Measurements from ENCODE around the gene CD300LD.
"Not testable (repeated sequence)": the region's sequence is repeated elsewhere in the genome, so short reads cannot be mapped to it uniquely, and the experiment has no call there.

Gene CD300LD

DNA sequence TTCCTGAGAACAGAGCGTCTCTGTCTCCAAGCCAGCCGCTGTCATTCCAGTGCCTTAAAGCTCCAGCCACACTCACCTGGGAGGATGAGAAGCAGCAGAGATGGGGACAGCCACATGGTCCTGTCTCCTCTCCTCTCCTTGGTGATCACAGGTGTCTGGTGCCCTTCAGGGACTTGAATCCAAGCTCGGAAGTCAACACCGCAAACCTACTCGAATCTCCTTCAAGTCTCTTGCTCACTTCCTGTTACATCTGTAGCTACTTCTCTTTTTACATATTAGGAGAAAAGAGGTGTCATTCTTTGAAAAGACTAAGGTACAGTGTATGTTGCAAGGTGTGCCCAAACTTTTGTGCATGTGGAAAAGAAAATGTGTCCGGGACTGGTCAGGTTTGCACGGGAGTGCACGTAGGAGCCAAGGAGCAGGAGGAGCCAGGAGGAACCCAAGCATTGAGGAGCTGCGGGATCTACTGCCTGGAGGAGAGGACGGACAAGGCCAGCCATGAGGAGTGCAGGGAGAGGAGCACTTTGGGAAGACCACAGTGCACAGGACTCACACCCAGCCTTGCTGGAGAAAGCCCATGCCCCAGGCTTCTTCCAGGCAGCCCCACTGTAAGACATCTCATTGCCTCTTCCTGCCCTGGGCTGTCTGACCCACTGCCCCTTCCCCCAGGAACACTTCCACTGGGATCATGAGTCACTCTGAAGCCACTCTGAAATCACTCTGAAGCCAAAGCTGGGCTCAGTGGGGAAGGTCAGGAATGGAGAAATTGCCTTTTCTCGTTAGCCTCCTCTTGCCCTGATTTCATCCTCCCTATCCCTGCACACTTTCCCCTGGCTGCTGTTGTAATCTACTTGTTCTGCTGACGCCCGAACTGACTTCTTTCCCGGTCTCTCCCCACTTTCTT, at the start of gene CD300LD:
CD300LD (minus strand) TSS at position 197 of the 904 bp plus-strand sequence; CDS start at position 116, 81 bp downstream.
- H3K27ac ChIP-seq (ENCODE audit: low read depth, low read length): no peak within 1 kb of the TSS
- H3K27me3 ChIP-seq (ENCODE audit: control insufficient read depth in 5 of 5, insufficient read depth in 4 of 5, low read length in 5 of 5): peaks cover 0 to 3% (median 0%) of the 10 kb centered on the region in 5 donors
- no peaks in the 10 kb centered on the region for H3K36me3 ChIP-seq (ENCODE audit: control insufficient read depth in 5 of 5, insufficient read depth in 5 of 5, low read length in 5 of 5)

DNA sequence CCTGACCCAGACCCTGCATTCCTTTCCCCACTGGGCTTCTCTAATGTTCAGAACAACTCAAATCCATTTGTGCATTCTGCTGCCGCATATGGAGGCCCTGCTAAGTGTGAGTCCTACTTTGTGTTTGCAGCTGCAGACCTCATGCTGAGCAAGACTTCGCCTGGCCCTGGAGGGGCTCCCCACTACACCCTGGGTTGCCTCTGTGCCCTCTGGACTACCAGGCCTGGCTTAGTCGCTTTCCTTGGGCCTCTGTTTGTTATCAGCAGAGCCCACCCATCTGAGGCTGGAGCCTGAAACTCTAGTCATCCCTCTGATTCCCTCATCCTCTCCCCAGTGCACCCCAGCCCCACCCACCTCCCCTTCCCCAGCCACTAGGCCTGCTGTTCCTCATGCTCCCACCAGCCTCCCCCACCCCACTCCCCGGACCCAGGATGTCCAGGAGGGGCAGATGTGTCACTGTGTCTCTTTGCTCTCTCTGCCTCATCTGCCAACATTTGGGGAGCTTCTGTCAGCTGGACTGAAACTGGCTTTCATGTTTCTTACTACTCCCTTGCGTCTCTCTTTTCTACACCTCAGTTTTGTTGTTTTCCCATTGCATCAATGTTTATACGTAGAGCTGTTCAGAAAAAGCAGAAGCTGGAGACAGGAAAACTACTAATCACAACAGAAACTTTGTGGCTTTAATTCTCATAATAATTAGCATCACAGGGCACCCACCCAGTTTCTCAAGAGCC, 49.3 kb upstream of the CD300LD start:
- Histone ChIP-seq H3K9me3 (ENCODE audit: control insufficient read depth in 5 of 5, low read length in 5 of 5) (no peaks in the 10 kb centered on the region), H3K27me3 (ENCODE audit: control insufficient read depth in 5 of 5, insufficient read depth in 4 of 5, low read length in 5 of 5) (peaks cover 0 to 20% (median 4%) of the 10 kb centered on the region in 5 donors), H3K4me3 (ENCODE audit: low read depth in 1 of 5, low read length in 5 of 5) (no peak overlapping the region), H3K27ac (ENCODE audit: low read depth, low read length) (no peak overlapping the region), H3K36me3 (ENCODE audit: control insufficient read depth in 5 of 5, insufficient read depth in 5 of 5, low read length in 5 of 5) (no peaks in the 10 kb centered on the region), H3K4me1 (ENCODE audit: control insufficient read depth in 5 of 5, insufficient read depth in 5 of 5, low read length in 5 of 5) (peaks cover 1 to 19% (median 5%) of the 10 kb centered on the region in 5 donors), H3K9ac (ENCODE audit: low read length in 5 of 5) (no peak overlapping the region)

More for the DNA sequence above, at the start of gene CD300LD:
- Histone ChIP-seq H3K9me3 (ENCODE audit: control insufficient read depth in 5 of 5, low read length in 5 of 5) (peaks cover 0 to 4% (median 2%) of the 10 kb centered on the region in 5 donors), H3K4me3 (ENCODE audit: low read depth in 1 of 5, low read length in 5 of 5) (no peak within 1 kb of the TSS), H3K9ac (ENCODE audit: low read length in 5 of 5) (no peak within 1 kb of the TSS), H3K4me1 (ENCODE audit: control insufficient read depth in 5 of 5, insufficient read depth in 5 of 5, low read length in 5 of 5) (peaks cover 0 to 9% (median 0%) of the 10 kb centered on the region in 5 donors)

DNA sequence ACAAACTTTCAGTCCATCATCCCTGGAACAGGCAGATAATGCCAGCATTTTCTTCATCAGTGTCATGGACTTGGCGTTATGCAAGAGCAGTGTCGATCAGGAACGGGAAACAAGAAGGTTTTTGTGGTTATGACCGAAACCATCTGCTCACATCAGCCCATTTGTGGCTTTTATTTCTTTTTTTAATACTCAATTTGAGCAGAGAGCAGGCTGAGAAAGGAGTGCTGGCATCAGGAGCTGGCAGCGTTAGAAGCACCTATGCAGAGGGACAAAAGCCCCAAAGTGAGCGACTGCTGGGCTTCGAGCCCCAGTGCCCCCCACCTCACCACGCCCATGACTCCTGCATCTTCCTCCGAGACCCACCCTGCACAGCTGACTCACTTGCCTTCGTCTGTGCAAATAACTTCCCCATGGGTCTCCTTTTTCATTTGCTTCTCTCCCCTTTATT, 47.6 kb upstream of the CD300LD start:
- Histone ChIP-seq H3K4me3 (ENCODE audit: low read depth in 1 of 5, low read length in 5 of 5) (no peak overlapping the region), H3K9ac (ENCODE audit: low read length in 5 of 5) (no peak overlapping the region), H3K4me1 (ENCODE audit: control insufficient read depth in 5 of 5, insufficient read depth in 5 of 5, low read length in 5 of 5) (peaks cover 1 to 19% (median 5%) of the 10 kb centered on the region in 5 donors), H3K9me3 (ENCODE audit: control insufficient read depth in 5 of 5, low read length in 5 of 5) (no peaks in the 10 kb centered on the region), H3K27ac (ENCODE audit: low read depth, low read length) (no peak overlapping the region), H3K36me3 (ENCODE audit: control insufficient read depth in 5 of 5, insufficient read depth in 5 of 5, low read length in 5 of 5) (no peaks in the 10 kb centered on the region), H3K27me3 (ENCODE audit: control insufficient read depth in 5 of 5, insufficient read depth in 4 of 5, low read length in 5 of 5) (peaks cover 0 to 23% (median 9%) of the 10 kb centered on the region in 5 donors)

DNA sequence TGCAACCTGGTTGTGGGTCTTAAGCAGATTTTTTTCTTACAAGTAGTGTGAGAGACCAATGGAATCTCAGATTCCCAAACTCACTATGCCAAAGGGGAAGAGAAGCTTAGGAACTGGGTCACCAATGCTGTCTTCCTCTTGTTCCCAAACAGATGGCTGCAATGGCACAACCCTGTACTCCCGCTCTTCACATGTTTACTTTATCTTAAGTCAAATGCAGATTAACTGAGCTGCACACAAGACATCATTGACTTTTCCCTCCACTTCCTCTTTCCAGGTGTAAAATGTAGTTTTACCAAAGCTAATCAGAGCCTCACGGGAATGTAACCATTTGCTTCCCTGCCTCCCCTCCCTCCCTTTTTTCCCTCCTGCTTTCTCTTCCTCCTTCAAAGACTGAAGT, 45.8 kb upstream of the CD300LD start:
- Histone ChIP-seq H3K9ac (ENCODE audit: low read length in 5 of 5) (no peak overlapping the region), H3K36me3 (ENCODE audit: control insufficient read depth in 5 of 5, insufficient read depth in 5 of 5, low read length in 5 of 5) (no peaks in the 10 kb centered on the region), H3K27me3 (ENCODE audit: control insufficient read depth in 5 of 5, insufficient read depth in 4 of 5, low read length in 5 of 5) (peaks cover 5 to 28% (median 18%) of the 10 kb centered on the region in 5 donors), H3K4me3 (ENCODE audit: low read depth in 1 of 5, low read length in 5 of 5) (no peak overlapping the region), H3K9me3 (ENCODE audit: control insufficient read depth in 5 of 5, low read length in 5 of 5) (no peaks in the 10 kb centered on the region), H3K27ac (ENCODE audit: low read depth, low read length) (no peak overlapping the region), H3K4me1 (ENCODE audit: control insufficient read depth in 5 of 5, insufficient read depth in 5 of 5, low read length in 5 of 5) (peaks cover 1 to 19% (median 5%) of the 10 kb centered on the region in 5 donors)

DNA sequence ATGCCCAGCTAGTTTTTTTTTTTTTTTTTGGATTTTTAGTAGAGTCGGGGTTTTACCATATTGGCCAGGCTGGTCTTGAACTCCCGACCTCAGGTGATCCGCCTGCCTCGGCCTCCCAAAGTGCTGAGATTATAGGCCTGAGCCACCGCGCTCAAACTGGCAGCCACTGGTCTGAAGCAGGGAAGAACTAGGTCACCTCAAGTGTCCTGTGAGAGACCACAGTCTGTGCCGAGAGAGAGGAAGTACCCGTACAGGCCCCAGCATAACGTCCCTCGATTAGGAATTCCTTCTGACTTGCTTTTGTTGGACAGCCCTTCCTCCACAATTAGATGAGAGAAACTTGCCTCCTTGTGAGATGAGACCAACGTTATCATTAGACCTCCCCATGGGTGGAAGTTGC, 45.2 kb upstream of the CD300LD start:
- peaks cover 1 to 24% (median 8%) of the 10 kb centered on the region in 5 donors for H3K4me1 ChIP-seq (ENCODE audit: control insufficient read depth in 5 of 5, insufficient read depth in 5 of 5, low read length in 5 of 5)
- H3K27ac ChIP-seq (ENCODE audit: low read depth, low read length): no peak overlapping the region
- no peaks in the 10 kb centered on the region for H3K36me3 ChIP-seq (ENCODE audit: control insufficient read depth in 5 of 5, insufficient read depth in 5 of 5, low read length in 5 of 5)
- H3K27me3 ChIP-seq (ENCODE audit: control insufficient read depth in 5 of 5, insufficient read depth in 4 of 5, low read length in 5 of 5): peaks cover 5 to 34% (median 18%) of the 10 kb centered on the region in 5 donors
- H3K9ac ChIP-seq (ENCODE audit: low read length in 5 of 5): no peak overlapping the region
- no peak overlapping the region for H3K4me3 ChIP-seq (ENCODE audit: low read depth in 1 of 5, low read length in 5 of 5)
- no peaks in the 10 kb centered on the region for H3K9me3 ChIP-seq (ENCODE audit: control insufficient read depth in 5 of 5, low read length in 5 of 5)

DNA sequence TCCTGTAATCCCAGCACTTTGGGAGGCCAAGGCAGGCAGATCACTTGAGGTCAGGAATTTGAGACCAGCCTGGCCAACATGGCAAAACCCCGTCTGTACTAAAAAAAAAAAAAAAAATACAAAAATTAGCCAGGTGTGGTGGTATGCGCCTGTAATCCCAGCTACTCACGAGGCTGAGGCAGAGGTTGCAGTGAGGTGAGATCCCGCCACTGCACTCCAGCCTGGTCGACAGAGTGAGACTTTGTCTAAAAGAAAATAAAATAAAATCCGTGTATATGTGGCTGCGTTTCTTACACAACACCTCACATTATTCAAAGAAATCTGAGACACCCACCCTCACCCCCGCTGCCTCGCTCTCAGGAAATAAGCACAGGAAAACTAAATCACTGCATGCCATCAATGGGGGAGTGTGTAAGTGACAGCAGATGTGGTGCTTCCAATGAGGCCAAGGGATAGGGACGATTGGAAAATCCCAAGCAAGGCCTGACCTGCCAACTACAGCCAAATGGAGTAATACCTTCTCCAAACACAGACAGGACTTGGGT, 44.5 kb upstream of the CD300LD start:
- not testable (repeated sequence) for H3K9me3 ChIP-seq (ENCODE audit: control insufficient read depth in 5 of 5, low read length in 5 of 5); H3K4me3 ChIP-seq (ENCODE audit: low read depth in 1 of 5, low read length in 5 of 5); H3K36me3 ChIP-seq (ENCODE audit: control insufficient read depth in 5 of 5, insufficient read depth in 5 of 5, low read length in 5 of 5); H3K9ac ChIP-seq (ENCODE audit: low read length in 5 of 5); H3K27ac ChIP-seq (ENCODE audit: low read depth, low read length)
- Histone ChIP-seq H3K27me3 (ENCODE audit: control insufficient read depth in 5 of 5, insufficient read depth in 4 of 5, low read length in 5 of 5) (peaks cover 5 to 37% (median 19%) of the 10 kb centered on the region in 5 donors), H3K4me1 (ENCODE audit: control insufficient read depth in 5 of 5, insufficient read depth in 5 of 5, low read length in 5 of 5) (peaks cover 1 to 27% (median 11%) of the 10 kb centered on the region in 5 donors)

DNA sequence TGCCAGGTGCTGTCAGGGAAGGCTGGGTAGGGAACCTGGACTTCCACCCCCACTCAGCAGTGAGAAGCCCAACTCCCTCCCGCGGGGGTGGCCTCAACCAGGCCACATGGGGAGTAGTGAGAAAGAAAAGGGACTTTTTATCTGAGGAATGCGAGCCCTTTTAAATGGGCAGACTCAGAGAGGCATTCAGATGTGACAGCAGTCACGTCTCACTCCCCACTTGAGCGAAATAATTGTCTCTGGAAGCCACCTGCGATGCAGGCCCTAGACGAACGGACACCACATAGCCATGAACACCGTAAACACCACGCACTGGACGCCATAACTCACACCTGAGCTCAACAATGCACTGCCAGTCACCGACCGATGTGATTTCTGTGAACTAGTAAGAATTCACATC, 43.3 kb upstream of the CD300LD start:
- H3K27ac ChIP-seq (ENCODE audit: low read depth, low read length): no peak overlapping the region
- peaks cover 5 to 32% (median 20%) of the 10 kb centered on the region in 5 donors for H3K27me3 ChIP-seq (ENCODE audit: control insufficient read depth in 5 of 5, insufficient read depth in 4 of 5, low read length in 5 of 5)
- no peak overlapping the region for H3K9ac ChIP-seq (ENCODE audit: low read length in 5 of 5)
- peaks cover 1 to 27% (median 11%) of the 10 kb centered on the region in 5 donors for H3K4me1 ChIP-seq (ENCODE audit: control insufficient read depth in 5 of 5, insufficient read depth in 5 of 5, low read length in 5 of 5)
- H3K9me3 ChIP-seq (ENCODE audit: control insufficient read depth in 5 of 5, low read length in 5 of 5): no peaks in the 10 kb centered on the region
- no peak overlapping the region for H3K4me3 ChIP-seq (ENCODE audit: low read depth in 1 of 5, low read length in 5 of 5)
- no peaks in the 10 kb centered on the region for H3K36me3 ChIP-seq (ENCODE audit: control insufficient read depth in 5 of 5, insufficient read depth in 5 of 5, low read length in 5 of 5)

DNA sequence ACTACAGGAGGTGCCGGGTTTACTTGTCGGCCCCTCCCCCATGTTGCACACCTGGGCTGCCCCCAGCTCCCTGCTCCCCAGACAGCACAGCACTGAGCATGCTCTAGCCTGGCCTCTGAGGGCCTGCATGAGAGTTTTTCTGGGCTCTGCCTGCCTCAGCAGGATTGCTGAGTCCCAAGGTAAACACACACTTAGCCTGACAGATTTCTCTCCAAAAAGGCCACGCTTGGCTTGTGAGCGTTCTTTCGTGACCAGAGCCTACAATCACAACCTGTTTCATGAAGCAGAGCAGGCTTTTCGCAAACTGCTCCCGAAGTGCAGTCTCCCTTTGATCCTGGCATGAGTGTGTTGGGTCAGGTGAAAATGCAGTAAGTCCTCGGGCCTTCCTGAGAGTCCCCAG, 41.2 kb upstream of the CD300LD start:
- peaks cover 0 to 6% (median 0%) of the 10 kb centered on the region in 5 donors for H3K9me3 ChIP-seq (ENCODE audit: control insufficient read depth in 5 of 5, low read length in 5 of 5)
- H3K27me3 ChIP-seq (ENCODE audit: control insufficient read depth in 5 of 5, insufficient read depth in 4 of 5, low read length in 5 of 5): peaks cover 5 to 30% (median 19%) of the 10 kb centered on the region in 5 donors
- no peak overlapping the region for H3K27ac ChIP-seq (ENCODE audit: low read depth, low read length)
- no peak overlapping the region for H3K4me3 ChIP-seq (ENCODE audit: low read depth in 1 of 5, low read length in 5 of 5)
- H3K4me1 ChIP-seq (ENCODE audit: control insufficient read depth in 5 of 5, insufficient read depth in 5 of 5, low read length in 5 of 5): peaks cover 0 to 16% (median 11%) of the 10 kb centered on the region in 5 donors
- no peak overlapping the region for H3K9ac ChIP-seq (ENCODE audit: low read length in 5 of 5)
- H3K36me3 ChIP-seq (ENCODE audit: control insufficient read depth in 5 of 5, insufficient read depth in 5 of 5, low read length in 5 of 5): no peaks in the 10 kb centered on the region

DNA sequence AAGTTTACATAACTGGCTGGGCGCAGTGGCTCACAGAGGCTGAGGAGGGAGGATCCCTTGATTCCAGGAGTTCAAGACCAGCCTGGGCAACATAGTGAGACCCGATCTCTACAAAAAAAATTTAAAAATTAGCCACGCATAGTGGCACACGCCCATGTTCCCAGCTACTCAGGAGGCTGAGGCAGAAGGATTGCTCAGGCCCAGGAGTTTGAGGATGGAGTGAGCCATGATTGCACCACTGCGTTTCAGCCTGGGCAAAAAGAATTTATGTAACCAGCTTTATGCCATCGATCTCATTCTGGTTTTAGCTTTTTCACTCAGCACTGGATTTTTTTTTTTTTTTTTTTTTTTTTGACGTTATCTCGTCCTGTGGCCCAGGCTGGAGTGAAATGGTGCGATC, 40.5 kb upstream of the CD300LD start:
- Histone ChIP-seq H3K9ac (ENCODE audit: low read length in 5 of 5) (no peak overlapping the region), H3K27ac (ENCODE audit: low read depth, low read length) (no peak overlapping the region), H3K9me3 (ENCODE audit: control insufficient read depth in 5 of 5, low read length in 5 of 5) (peaks cover 0 to 6% (median 2%) of the 10 kb centered on the region in 5 donors), H3K4me3 (ENCODE audit: low read depth in 1 of 5, low read length in 5 of 5) (no peak overlapping the region), H3K27me3 (ENCODE audit: control insufficient read depth in 5 of 5, insufficient read depth in 4 of 5, low read length in 5 of 5) (peaks cover 7 to 32% (median 20%) of the 10 kb centered on the region in 5 donors), H3K36me3 (ENCODE audit: control insufficient read depth in 5 of 5, insufficient read depth in 5 of 5, low read length in 5 of 5) (no peaks in the 10 kb centered on the region), H3K4me1 (ENCODE audit: control insufficient read depth in 5 of 5, insufficient read depth in 5 of 5, low read length in 5 of 5) (peaks cover 0 to 11% (median 6%) of the 10 kb centered on the region in 5 donors)

All from subcutaneous abdominal adipose tissue (tissue), 5 donors.